Measurements from ENCODE around the gene GRHL3. TPM values are rescaled to one million over a fixed set of nuclear protein-coding genes. Genes with fewer than 3 reads are reported as not detected.

Gene GRHL3
- total RNA-seq, 1 donor from 2014 or later, result 35.8 TPM

- no peak for DNase-seq
Measured at GRCh38 chr1:24318615-24319311, 394 bp upstream of the GRHL3 start.

DNA sequence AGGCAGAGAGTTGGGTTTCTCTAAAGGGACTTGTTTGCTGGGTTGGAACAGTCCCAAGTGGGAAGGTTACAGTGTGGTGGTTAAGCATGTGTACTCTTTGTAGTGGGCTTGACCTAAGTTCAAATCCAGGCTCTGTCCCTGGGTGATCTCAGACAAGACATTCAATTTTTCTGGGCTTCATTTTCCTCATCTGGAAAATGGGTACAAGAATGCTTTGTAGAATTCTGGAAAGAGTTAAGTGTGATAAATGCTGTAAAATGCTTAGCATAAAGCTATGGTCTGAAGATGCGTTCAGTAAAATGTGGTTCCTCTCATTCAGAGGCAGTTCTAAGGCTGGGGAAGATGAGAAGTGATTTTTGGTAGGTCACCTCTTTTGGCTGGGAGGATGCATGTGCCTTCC, 805 bp downstream of the GRHL3 start:
- DNase-seq, result no peak

GRCh38 chr1:24321126-24321525, 2.0 kb downstream of the GRHL3 start:
- no peak for DNase-seq

DNA sequence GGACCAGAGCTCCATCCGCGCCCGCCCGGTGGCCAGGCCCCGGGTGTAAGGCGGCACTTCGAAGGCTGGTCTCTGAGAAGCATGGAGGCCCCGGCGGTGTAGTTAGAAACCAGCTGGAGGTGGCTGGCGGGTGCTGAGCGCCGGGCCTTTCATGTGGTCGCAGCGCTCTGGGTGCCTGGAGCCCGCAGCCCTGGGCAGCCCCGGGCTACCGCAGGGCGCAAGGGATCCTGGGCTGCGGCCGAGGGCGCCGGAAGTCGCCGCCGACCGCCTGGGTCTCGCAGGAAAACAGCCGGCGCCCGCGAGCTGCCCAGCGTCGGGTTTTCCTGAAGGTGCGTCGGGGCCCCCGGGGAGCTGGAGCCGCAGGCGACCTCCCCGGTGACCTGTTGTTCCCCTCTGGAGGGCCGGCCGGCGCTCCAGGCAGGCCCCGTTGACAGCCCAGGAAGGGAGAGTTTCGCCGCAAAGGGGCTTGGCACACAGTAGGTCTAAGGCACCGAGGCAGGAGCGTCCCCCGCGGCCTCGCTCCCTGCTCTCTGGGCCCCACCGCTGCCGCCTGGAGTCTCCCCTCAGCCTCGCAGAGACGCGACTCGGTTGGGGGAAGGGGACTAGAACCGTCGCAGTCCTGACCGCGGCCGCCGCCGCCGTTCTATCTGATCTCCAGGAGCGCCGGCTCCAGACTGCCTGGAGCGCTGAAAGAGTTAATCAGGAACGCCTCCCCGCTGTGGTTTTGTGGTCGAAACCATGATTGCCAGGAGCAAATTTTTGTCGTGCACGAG, 2.7 kb downstream of the GRHL3 start:
- no peak for DNase-seq

- peak; percentile 35 for DNase-seq
Measured at GRCh38 chr1:24322470-24323177, 3.5 kb downstream of the GRHL3 start.

- DNase-seq, result no peak
Measured at GRCh38 chr1:24323281-24323680, 4.1 kb downstream of the GRHL3 start.

DNA sequence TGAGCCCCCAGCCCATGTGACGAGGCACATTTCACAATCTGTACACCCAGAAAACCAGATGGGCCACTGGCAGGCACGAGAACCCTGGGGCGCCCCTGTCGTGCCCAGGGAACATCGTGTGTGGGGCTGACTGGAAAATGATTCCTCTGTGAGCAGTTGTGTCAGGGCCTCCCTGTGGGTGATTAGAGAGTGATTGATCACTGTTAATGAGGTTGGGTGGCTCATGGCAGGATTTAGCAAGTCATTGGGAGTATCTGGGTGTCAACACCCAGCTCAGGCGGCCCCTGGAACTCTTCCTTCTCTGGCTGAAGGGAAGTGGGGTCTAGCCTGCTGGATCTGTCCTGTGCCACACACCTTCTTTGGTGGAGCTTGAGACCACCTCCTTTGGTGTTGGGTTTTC, 5.7 kb downstream of the GRHL3 start:
- no peak for DNase-seq

GRCh38 chr1:24325587-24326449, 6.7 kb downstream of the GRHL3 start:
- no peak for DNase-seq

DNA sequence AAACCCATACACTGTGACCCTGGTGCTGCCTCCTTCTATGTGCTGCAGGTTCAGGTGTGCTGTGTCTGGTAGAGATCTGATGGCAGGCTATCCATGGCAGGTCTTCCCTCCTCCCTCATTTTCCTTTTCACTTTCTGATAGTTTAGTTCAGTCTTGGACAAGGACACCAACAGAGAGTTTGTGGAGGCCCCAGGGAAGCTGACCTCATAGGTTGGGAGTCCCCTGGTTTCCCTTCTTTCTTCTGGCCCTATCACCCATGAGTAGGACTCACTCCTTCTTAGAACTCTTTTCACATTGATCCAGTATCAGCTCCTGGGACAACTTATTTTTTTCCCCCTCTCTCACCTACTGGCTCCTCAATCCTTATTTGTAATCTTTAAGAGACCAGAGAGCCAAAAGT, 8.3 kb downstream of the GRHL3 start:
- no peak for DNase-seq

DNA sequence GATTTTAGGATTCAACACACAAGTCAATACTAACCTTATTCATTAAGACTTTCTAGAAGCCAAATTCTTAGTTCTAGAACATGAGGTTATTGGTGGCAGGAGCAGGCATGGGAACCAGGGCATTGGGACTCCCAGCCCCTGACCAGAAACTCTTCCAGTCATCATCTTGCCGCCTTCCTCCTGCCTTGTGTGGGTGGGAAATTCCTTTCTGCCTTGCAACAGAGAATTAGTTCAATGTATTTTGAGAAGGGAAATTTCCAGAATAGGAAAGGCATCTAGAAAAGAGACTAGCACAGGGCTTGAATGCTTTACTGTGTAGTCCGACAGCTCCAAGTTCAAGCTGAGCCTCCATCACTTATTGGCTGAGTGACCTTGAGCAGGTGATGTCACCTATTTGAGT, 8.7 kb downstream of the GRHL3 start:
- no peak for DNase-seq

- no peak for DNase-seq
Measured at GRCh38 chr1:24329331-24329730, 10.2 kb downstream of the GRHL3 start.

DNA sequence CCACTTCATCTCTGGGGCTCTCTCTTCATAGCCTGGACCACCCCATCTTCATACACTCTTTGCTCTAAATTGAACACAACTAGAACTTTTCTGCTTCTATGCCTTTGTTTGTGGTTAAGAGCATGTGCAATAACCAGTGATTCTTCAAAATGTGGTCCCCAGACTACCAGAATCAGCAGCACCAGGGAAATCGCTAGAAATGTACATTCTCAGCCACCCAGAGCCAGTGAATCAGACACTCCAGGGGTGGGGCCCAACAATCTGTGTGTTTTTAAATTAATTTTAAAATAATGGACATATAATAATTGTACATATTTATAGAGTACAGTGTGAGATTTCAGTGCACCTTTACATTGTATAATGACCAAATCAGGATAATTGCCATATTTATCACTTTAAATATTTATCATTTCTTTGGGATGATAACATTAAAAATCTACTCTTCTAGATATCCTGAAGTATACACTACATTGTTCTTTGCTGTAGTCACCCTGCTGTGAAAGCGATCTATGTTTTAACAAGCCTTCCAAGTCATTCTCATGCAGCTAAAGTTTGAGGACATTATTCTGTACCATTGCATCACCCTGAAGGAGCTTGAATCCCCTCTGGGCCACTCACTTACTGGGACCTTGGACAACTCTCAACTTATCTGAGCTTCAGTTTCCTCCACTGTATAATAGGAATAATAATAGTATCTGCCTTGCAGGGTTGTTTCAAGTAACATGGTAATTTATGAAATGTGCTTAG, 10.8 kb downstream of the GRHL3 start:
- no peak for DNase-seq

DNA sequence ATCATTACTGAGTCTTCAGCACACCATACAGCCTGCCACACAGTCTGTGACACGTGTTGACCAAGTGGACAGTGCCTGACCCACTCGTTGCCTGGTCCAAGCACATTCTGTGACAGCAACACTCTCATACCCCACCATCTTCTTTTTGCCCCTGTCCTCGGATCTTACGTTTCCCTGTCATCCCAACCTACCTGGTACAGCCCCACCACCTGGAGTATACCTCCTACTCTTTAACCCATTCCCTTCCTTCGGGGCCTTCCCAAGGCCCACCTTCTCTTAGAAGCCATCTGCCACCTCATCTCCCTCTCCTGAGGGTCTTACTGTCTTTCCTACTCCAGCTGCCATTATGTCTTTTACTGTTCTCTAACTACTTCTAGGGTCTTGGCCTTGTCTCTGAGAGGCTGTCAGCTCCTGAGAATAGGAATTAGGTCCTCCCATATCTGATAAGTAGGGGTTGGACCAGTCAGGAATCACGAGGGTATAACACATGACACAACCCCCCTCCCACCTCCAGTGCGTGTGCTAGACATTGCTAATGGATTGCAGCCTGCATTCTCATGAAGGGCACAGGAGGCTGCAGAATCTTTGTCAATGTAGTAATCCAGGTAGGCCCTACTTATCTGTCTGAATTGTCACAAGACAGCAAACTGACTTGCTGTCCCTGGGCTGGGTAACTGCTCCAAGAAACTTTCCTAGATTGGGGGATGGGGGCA, 13.0 kb downstream of the GRHL3 start:
- no peak for DNase-seq

GRCh38 chr1:24336075-24336474, 16.9 kb downstream of the GRHL3 start:
- DNase-seq, result no peak

- DNase-seq, result no peak
Measured at GRCh38 chr1:24337455-24337854, 18.3 kb downstream of the GRHL3 start.

- no peak for DNase-seq
Measured at GRCh38 chr1:24338447-24338846, 19.3 kb downstream of the GRHL3 start.

GRCh38 chr1:24339996-24340395, 20.8 kb downstream of the GRHL3 start:
- no peak for DNase-seq

DNA sequence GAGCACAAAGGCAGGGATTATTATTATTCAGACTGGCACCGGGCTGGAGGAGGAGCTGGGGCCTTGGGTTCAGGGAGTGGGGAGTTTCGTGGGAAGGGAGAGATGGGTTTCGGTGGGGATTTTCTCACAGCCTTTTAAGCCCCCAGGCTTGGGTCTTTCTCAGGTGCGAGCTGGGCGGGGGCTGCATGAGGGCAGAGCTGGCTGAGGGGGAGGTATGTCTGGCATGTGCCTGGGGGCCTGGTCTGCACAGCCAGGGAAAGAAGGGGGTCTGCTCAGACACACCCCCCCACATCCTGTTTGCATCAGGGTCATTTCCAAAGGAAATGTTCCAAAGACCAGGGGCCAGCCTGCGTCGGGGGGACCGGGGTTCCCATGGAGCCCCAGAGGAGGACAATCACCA, 21.6 kb downstream of the GRHL3 start:
- no peak for DNase-seq

DNA sequence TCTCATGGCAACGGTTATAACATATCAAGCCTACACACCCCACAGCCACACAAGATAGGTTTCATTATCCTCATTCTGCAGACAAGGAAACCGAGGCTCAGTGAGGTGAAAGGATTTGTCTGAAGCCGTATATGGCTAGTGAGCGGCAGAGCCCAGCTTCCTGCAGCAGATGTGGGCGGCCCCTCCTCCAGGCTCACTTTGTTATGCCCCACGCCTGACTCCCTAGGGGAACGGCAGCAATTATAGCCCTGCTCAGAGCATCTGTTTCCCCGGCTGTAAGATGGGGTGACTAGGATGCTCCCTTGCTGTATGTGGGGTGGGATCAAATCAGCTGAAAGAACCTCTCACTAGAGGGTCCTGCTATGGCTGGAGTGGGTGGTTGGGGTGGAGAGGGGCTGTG, 22.1 kb downstream of the GRHL3 start:
- no peak for DNase-seq

DNA sequence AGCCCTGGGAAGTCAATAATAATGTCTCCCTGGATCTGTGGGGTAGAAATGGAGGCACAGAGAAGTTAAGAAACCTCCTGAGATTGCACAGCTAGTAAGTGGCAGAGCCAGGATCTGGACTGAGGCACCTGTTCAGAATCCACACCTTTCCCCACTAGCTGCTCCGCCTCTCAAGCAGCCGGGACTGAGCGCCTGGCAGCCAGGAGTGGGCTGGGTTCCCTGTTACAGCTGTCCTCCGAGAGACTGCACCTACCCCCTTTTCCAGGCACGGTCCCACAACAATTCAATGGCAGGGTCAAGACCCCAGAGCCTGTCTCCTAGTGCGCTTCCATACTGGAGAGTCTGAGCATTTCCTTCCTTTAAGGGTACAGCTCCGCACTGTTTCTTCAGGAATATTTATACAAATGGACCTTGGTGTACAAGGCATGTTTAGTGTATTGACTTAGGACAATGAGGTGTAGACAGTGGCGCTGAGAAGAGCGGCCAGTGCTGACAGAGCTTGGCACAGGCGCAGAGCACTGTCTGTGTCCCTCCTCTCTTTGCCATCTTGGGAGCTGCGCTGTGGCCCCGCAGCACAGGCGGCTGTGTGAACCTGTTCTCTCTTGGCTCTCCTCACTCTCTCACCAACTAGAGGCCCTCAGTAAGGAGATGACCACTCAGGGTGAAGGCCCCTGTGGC, 24.4 kb downstream of the GRHL3 start:
- no peak for DNase-seq
